Kidney epithelial cell (primary cell): ENCODE measurements around the gene HTD2. TPM values are rescaled to one million over a fixed set of nuclear protein-coding genes. Genes with fewer than 3 reads are reported as not detected.

Experiments
- DNase-seq: peaks from one replicate; pipeline ENCODE4 v3.0.0-alpha.2; 2010; ENCODE audit warnings: low read depth
- H3K27me3 ChIP-seq: 2 replicates; pipeline ENCODE4 v1.6.0; 2011; ENCODE audit warnings: low read length; ENCODE audit not compliant: control insufficient read depth, insufficient read depth
- H3K36me3 ChIP-seq: 2 replicates; pipeline ENCODE4 v1.5.1; 2011; ENCODE audit warnings: low read length; ENCODE audit not compliant: control insufficient read depth, insufficient read depth
- H3K4me3 ChIP-seq: 2 replicates; pipeline ENCODE4 v1.5.1; 2011; ENCODE audit warnings: low read depth, mild to moderate bottlenecking, control low read depth, low read length
- total RNA-seq: library from RNA; depleted of rRNA; stranded (reverse); fragments of >200 nt; gene quantifications from 2 replicates; pipeline ENCODE4 v1.2.3, GENCODE V29; 2015
- TF ChIP-seq, protein P1 (sequence below): IDR thresholded peaks from 2 replicates; pipeline ENCODE4 v1.5.1; 2011; ENCODE audit warnings: mild to moderate bottlenecking, moderate library complexity, low read length, control low read depth, inconsistent platforms; ENCODE audit not compliant: insufficient read depth, poor library complexity, severe bottlenecking

Gene HTD2
- total RNA-seq, 1 donor from 2014 or later: 5.3 TPM

DNA sequence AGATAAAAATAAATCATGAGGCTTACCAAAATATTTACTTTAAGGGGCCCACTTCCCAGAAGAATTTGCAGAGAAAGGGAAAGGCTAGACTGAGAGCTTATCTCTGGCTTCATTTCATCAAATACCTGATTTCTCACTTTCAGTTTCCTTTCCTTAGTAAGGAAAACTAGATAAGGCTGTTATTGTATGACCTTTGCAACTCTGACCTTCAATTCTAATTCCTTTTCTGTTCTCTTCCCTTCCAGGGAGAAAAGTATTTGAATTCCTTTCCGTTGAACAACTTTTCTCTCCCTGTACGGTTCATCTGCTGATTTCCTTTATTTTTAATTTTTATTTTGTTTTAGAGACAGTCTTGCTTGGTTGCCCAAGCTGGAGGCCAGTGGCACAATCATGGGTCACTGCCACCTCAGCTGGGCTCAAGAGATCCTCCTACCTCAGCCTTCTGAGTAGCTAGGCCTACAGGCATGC is 19.2 kb downstream of the HTD2 start:
- H3K27me3 ChIP-seq: no peaks in the 10 kb centered on the region
- H3K4me3 ChIP-seq: no peak overlapping the region
- no peak for DNase-seq
- TF ChIP-seq, protein P1, sequence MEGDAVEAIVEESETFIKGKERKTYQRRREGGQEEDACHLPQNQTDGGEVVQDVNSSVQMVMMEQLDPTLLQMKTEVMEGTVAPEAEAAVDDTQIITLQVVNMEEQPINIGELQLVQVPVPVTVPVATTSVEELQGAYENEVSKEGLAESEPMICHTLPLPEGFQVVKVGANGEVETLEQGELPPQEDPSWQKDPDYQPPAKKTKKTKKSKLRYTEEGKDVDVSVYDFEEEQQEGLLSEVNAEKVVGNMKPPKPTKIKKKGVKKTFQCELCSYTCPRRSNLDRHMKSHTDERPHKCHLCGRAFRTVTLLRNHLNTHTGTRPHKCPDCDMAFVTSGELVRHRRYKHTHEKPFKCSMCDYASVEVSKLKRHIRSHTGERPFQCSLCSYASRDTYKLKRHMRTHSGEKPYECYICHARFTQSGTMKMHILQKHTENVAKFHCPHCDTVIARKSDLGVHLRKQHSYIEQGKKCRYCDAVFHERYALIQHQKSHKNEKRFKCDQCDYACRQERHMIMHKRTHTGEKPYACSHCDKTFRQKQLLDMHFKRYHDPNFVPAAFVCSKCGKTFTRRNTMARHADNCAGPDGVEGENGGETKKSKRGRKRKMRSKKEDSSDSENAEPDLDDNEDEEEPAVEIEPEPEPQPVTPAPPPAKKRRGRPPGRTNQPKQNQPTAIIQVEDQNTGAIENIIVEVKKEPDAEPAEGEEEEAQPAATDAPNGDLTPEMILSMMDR: no peak
- no peaks in the 10 kb centered on the region for H3K36me3 ChIP-seq

DNA sequence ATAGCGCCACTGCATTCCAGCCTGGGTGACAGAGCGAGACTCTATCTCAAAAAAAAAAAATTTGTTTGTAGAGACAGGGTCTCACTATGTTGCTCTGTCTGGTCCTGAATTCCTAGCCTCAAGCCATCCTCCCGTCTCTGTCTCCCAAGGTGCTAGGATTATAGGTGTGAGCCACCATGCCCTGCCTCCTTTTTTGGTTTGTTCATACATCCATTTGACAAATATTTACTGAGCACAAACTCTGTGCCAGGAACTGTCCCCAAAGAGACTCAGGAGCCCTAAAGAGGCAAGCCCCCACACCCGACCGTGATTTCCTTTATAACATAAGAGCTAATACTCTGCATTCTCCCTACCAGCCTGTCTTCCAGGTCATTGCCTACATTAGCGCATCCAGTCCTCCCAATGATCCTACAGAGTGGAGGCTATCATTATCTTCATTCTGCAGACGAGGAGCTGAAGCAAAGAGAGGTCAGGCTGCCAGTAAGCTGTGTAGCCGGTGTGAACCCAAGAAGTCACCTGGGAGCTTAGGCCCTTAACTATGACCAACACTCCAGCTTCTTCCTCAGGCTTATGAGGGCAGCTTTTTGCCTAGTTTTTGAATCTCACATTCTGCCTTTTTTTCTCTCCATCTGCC is 20.1 kb downstream of the HTD2 start:
- TF ChIP-seq, protein P1: no peak
- Histone ChIP-seq H3K27me3 (no peaks in the 10 kb centered on the region), H3K36me3 (no peaks in the 10 kb centered on the region), H3K4me3 (no peak overlapping the region)
- DNase-seq: no peak

DNA sequence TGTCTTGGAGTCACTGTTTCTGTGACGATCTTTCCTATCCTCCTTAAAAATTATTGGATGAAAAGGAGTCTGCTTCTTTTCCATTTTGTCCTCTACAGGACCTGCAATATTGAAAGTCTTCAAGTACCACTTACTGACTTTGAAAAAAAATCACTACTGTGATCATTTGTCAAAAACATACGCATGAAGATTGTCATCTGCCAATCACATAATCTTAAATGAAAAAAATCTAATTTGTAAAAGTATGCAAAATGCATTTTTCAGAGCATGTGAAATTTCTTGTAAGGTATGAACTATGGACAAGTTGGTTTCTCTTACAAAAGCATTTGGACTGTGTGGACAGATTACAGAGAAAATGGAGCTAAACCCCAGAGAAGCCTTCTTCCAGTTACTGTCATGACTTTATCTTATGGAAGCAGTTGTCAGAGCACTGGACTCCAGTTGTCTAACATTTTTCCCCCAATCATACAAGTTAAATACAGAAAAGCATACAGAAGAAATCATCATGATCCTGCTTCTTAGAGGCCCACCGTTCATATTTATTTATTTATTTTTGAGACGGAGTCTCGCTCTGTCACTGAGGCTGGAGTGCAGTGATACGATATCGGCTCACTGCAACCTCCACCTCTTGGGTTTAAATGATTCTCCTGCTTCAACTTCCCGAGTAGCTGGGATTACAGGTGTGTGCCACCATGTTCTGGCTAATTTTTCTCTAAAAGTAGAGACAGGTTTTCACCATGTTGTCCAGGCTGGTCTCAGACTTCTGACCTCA is 23.0 kb downstream of the HTD2 start:
- no peaks in the 10 kb centered on the region for H3K36me3 ChIP-seq
- DNase-seq: no peak
- no peaks in the 10 kb centered on the region for H3K27me3 ChIP-seq
- TF ChIP-seq, protein P1: no peak
- no peak overlapping the region for H3K4me3 ChIP-seq

DNA sequence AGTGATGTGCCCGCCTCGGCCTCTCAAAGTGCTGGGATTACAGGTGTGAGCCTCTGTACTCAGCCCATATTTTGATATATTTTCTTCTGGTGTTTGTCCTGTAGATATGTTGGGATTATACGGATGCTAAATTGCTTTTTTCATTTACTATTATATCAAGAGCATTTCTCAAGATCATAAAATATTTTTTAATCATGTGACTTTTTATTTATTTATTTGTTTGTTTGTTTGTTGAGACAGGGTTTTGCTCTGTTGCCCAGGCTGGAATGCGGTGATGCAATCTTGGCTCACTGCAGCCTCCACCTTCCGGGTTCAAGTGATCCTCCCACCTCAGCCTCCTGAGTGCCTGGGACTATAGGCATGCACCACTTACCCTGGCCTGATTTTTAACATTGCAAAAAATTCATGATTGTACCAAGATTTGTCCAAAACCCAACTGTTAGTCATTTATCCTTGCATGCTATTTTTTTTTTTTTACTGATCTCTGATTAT is 23.6 kb downstream of the HTD2 start:
- no peak overlapping the region for H3K4me3 ChIP-seq
- DNase-seq: no peak
- TF ChIP-seq, protein P1: no peak
- no peaks in the 10 kb centered on the region for H3K27me3 ChIP-seq
- no peaks in the 10 kb centered on the region for H3K36me3 ChIP-seq

DNA sequence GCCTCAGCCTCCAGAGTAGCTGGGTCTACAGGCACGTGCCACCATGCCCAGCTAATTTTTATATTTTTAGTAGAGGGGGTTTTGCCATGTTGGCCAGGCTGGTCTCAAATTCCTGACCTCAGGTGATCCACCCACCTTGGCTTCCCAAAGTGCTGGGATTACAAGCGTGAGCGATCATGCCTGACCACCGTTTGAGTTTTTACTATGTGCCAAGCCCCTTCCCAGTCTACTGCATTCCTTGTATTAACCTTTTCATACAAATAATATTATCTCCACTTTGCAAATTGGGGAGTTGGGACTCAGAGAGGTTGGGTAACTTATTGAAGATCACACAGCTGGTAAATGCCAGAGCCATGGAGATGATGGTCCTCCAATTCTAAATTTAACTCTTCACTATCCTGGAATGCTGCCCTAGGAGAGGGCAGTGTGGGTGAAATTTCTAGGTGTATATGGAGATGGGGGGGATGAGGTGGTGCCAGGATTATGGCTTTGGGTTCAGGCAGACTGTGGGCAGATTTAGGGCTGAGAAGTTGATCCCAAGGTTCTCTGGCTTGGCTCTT is 25.4 kb downstream of the HTD2 start:
- TF ChIP-seq, protein P1: no peak
- no peak for DNase-seq
- Histone ChIP-seq H3K36me3 (no peaks in the 10 kb centered on the region), H3K4me3 (no peak overlapping the region), H3K27me3 (no peaks in the 10 kb centered on the region)
